Measurements from ENCODE around the gene TTC39C. TPM values are rescaled to one million over a fixed set of nuclear protein-coding genes. Genes with fewer than 3 reads are reported as not detected.

The TTC39C gene
- total and polyA plus RNA-seq, 2 experiments from 2014 or later, result 69.4 to 136 TPM

- TF ChIP-seq, protein P1, sequence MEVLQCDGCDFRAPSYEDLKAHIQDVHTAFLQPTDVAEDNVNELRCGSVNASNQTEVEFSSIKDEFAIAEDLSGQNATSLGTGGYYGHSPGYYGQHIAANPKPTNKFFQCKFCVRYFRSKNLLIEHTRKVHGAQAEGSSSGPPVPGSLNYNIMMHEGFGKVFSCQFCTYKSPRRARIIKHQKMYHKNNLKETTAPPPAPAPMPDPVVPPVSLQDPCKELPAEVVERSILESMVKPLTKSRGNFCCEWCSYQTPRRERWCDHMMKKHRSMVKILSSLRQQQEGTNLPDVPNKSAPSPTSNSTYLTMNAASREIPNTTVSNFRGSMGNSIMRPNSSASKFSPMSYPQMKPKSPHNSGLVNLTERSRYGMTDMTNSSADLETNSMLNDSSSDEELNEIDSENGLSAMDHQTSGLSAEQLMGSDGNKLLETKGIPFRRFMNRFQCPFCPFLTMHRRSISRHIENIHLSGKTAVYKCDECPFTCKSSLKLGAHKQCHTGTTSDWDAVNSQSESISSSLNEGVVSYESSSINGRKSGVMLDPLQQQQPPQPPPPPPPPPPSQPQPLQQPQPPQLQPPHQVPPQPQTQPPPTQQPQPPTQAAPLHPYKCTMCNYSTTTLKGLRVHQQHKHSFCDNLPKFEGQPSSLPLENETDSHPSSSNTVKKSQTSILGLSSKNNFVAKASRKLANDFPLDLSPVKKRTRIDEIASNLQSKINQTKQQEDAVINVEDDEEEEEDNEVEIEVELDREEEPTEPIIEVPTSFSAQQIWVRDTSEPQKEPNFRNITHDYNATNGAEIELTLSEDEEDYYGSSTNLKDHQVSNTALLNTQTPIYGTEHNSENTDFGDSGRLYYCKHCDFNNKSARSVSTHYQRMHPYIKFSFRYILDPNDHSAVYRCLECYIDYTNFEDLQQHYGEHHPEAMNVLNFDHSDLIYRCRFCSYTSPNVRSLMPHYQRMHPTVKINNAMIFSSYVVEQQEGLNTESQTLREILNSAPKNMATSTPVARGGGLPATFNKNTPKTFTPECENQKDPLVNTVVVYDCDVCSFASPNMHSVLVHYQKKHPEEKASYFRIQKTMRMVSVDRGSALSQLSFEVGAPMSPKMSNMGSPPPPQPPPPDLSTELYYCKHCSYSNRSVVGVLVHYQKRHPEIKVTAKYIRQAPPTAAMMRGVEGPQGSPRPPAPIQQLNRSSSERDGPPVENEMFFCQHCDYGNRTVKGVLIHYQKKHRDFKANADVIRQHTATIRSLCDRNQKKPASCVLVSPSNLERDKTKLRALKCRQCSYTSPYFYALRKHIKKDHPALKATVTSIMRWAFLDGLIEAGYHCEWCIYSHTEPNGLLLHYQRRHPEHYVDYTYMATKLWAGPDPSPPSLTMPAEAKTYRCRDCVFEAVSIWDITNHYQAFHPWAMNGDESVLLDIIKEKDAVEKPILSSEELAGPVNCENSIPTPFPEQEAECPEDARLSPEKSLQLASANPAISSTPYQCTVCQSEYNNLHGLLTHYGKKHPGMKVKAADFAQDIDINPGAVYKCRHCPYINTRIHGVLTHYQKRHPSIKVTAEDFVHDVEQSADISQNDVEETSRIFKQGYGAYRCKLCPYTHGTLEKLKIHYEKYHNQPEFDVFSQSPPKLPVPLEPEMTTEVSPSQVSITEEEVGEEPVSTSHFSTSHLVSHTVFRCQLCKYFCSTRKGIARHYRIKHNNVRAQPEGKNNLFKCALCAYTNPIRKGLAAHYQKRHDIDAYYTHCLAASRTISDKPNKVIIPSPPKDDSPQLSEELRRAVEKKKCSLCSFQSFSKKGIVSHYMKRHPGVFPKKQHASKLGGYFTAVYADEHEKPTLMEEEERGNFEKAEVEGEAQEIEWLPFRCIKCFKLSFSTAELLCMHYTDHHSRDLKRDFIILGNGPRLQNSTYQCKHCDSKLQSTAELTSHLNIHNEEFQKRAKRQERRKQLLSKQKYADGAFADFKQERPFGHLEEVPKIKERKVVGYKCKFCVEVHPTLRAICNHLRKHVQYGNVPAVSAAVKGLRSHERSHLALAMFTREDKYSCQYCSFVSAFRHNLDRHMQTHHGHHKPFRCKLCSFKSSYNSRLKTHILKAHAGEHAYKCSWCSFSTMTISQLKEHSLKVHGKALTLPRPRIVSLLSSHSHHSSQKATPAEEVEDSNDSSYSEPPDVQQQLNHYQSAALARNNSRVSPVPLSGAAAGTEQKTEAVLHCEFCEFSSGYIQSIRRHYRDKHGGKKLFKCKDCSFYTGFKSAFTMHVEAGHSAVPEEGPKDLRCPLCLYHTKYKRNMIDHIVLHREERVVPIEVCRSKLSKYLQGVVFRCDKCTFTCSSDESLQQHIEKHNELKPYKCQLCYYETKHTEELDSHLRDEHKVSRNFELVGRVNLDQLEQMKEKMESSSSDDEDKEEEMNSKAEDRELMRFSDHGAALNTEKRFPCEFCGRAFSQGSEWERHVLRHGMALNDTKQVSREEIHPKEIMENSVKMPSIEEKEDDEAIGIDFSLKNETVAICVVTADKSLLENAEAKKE (CRISPR knock-in tag; IDR thresholded peaks at IDR 0.05), result no peak
- no peak for TF ChIP-seq POLR2AphosphoS5 (IDR thresholded peaks at IDR 0.05; ENCODE audit: low read depth)
- TF ChIP-seq EZH2phosphoT487 (IDR thresholded peaks at IDR 0.05; ENCODE audit: unreplicated experiment), result no peak
- TF ChIP-seq NANOG (IDR thresholded peaks at IDR 0.05; ENCODE audit: borderline replicate concordance), result no peak
- no peak for TF ChIP-seq ZNF331 (CRISPR knock-in tag; IDR thresholded peaks at IDR 0.05; ENCODE audit: low read depth)
- no peak for TF ChIP-seq JUNB (IDR thresholded peaks at IDR 0.05; ENCODE audit: unreplicated experiment)
- no peak for TF ChIP-seq EZH2 (IDR thresholded peaks at IDR 0.05; ENCODE audit: low read depth, unreplicated experiment)
- no peak for TF ChIP-seq CREB1 (CRISPR knock-in tag; IDR thresholded peaks at IDR 0.05; ENCODE audit: low read depth)
- no peak for TF ChIP-seq ZNF114 (CRISPR knock-in tag; IDR thresholded peaks at IDR 0.05)
- no peak for TF ChIP-seq ETS1 (IDR thresholded peaks at IDR 0.05)
These were observed 74.5 kb downstream of the TTC39C start (continued) for GRCh38 chr18:24089076-24089475.

Data from GM23338 (cell line).